Measurements from ENCODE around the gene NCK2. TPM values are rescaled to one million over a fixed set of nuclear protein-coding genes. Genes with fewer than 3 reads are reported as not detected.

NCK2 gene
- polyA plus RNA-seq, 3 donors = 2.5 to 18.2 (median 7.6) TPM

- no peaks in the 10 kb centered on the region for H3K4me1 ChIP-seq (ENCODE audit: control insufficient read depth in 1 of 2, insufficient read depth in 2 of 2, low read length in 2 of 2)
- no peak for TF ChIP-seq CTCF (IDR thresholded peaks at IDR 0.05)
- no peak overlapping the region for H3K9ac ChIP-seq (ENCODE audit: insufficient read depth, low read length, poor library complexity, severe bottlenecking)
- DNase-seq = no peak
- no peak overlapping the region for H3K4me3 ChIP-seq (replicated peaks in 1 of 3; ENCODE audit: low read depth in 2 of 3, low read length in 3 of 3)
- peaks cover 20% of the 10 kb centered on the region for H3K79me2 ChIP-seq (ENCODE audit: insufficient read depth, low read length)
- H4K20me1 ChIP-seq (ENCODE audit: insufficient read depth, low read length) = peaks cover 34% of the 10 kb centered on the region
- H3K27ac ChIP-seq (ENCODE audit: low read depth in 1 of 2, low read length in 2 of 2) = no peak overlapping the region
- Mint-ChIP-seq H3K4me1 (peaks cover 6% of the 10 kb centered on the region), H3K36me3 (peaks cover 14 to 29% of the 10 kb centered on the region in 2 donors), H3K4me3 (no peak overlapping the region), H3K27ac (peak overlapping the region in 1 of 7 donors; percentile 51), H3K27me3 (ENCODE audit: low read depth in 3 of 3) (peaks cover 13 to 16% (median 16%) of the 10 kb centered on the region in 3 donors), H3K9me3 (peaks cover 18 to 27% (median 22%) of the 10 kb centered on the region in 7 donors)
- H3K36me3 ChIP-seq (replicated peaks in 1 of 2; ENCODE audit: control insufficient read depth in 1 of 2, insufficient read depth in 2 of 2, low read length in 2 of 2) = no peaks in the 10 kb centered on the region
- no peak overlapping the region for H3K4me2 ChIP-seq (replicated peaks; ENCODE audit: extremely low read depth, low read length, poor library complexity, severe bottlenecking)
- H3K27me3 ChIP-seq (ENCODE audit: control insufficient read depth in 2 of 2, insufficient read depth in 2 of 2, low read length in 2 of 2) = peaks cover 3 to 12% of the 10 kb centered on the region in 2 donors
- WGBS (ENCODE audit: insufficient coverage) = 73% methylated on average over 4 of the region's 4 CpGs
- H2AFZ ChIP-seq (ENCODE audit: insufficient read depth, low read depth, low read length, poor library complexity, severe bottlenecking) = no peak overlapping the region
- peaks cover 12 to 22% of the 10 kb centered on the region in 2 donors for H3K9me3 ChIP-seq (replicated peaks in 1 of 2; ENCODE audit: control insufficient read depth in 1 of 2, insufficient read depth in 1 of 2, low read length in 2 of 2)
- intact Hi-C loops (cut with micrococcal nuclease) = no loop called here
These were observed 95.1 kb downstream of the NCK2 start for GRCh38 chr2:105839793-105840192.

- Mint-ChIP-seq H3K4me3 (no peak overlapping the region), H3K9me3 (peaks cover 8 to 16% (median 12%) of the 10 kb centered on the region in 7 donors), H3K4me1 (peaks cover 3% of the 10 kb centered on the region), H3K27me3 (ENCODE audit: low read depth in 3 of 3) (peaks cover 13 to 16% (median 14%) of the 10 kb centered on the region in 3 donors), H3K36me3 (peaks cover 12 to 26% of the 10 kb centered on the region in 2 donors), H3K27ac (no peak overlapping the region)
- Histone ChIP-seq H3K4me3 (replicated peaks in 1 of 3; ENCODE audit: low read depth in 2 of 3, low read length in 3 of 3) (no peak overlapping the region), H3K36me3 (replicated peaks in 1 of 2; ENCODE audit: control insufficient read depth in 1 of 2, insufficient read depth in 2 of 2, low read length in 2 of 2) (no peaks in the 10 kb centered on the region), H3K9me3 (replicated peaks in 1 of 2; ENCODE audit: control insufficient read depth in 1 of 2, insufficient read depth in 1 of 2, low read length in 2 of 2) (peaks cover 11 to 12% of the 10 kb centered on the region in 2 donors), H3K79me2 (ENCODE audit: insufficient read depth, low read length) (peaks cover 17% of the 10 kb centered on the region), H3K27me3 (ENCODE audit: control insufficient read depth in 2 of 2, insufficient read depth in 2 of 2, low read length in 2 of 2) (peaks cover 3 to 12% of the 10 kb centered on the region in 2 donors), H4K20me1 (ENCODE audit: insufficient read depth, low read length) (peaks cover 34% of the 10 kb centered on the region), H3K4me2 (replicated peaks; ENCODE audit: extremely low read depth, low read length, poor library complexity, severe bottlenecking) (no peak overlapping the region), H3K9ac (ENCODE audit: insufficient read depth, low read length, poor library complexity, severe bottlenecking) (no peak overlapping the region), H3K4me1 (ENCODE audit: control insufficient read depth in 1 of 2, insufficient read depth in 2 of 2, low read length in 2 of 2) (no peaks in the 10 kb centered on the region), H3K27ac (ENCODE audit: low read depth in 1 of 2, low read length in 2 of 2) (no peak overlapping the region), H2AFZ (ENCODE audit: insufficient read depth, low read depth, low read length, poor library complexity, severe bottlenecking) (no peak overlapping the region)
- TF ChIP-seq CTCF (IDR thresholded peaks at IDR 0.05) = no peak
- no peak for DNase-seq
- intact Hi-C loops (cut with micrococcal nuclease) = no loop called here
- WGBS (ENCODE audit: insufficient coverage) = no CpG with 5 or more reads among the region's 4 CpGs
These were observed 96.2 kb downstream of the NCK2 start for GRCh38 chr2:105840933-105841332.

Measured in CD14-positive monocyte (primary cell).